NCI-H187 treated with DMSO at 0.1 percent for 48 hours (cell line): ENCODE results near the gene LSP1.

Source experiments
- DNase-seq: peaks from one replicate; lab custom pipeline; 2025; lab: John Stamatoyannopoulos, UW

Gene LSP1

GRCh38 chr11:1890856-1891830 lies 38.3 kb downstream of the LSP1 start:
- no peak for DNase-seq

GRCh38 chr11:1891831-1892115 lies 38.9 kb downstream of the LSP1 start, which contains the start of gene PRR33:
PRR33 (minus strand) TSS chr11:1891895; CDS start chr11:1890584, 1,311 bp downstream.
- DNase-seq = no peak

GRCh38 chr11:1892116-1892515 lies 39.2 kb downstream of the LSP1 start:
- DNase-seq = no peak

GRCh38 chr11:1892558-1892957 lies 39.7 kb downstream of the LSP1 start:
- DNase-seq = no peak

- DNase-seq = no peak
Measured at GRCh38 chr11:1893581-1894359, 40.9 kb downstream of the LSP1 start.

GRCh38 chr11:1894759-1895158 lies 41.9 kb downstream of the LSP1 start:
- DNase-seq = no peak

- no peak for DNase-seq
Measured at GRCh38 chr11:1896468-1896867, 43.6 kb downstream of the LSP1 start.

- no peak for DNase-seq
Measured at GRCh38 chr11:1896923-1897322, 44.0 kb downstream of the LSP1 start.

GRCh38 chr11:1899090-1899489 lies 46.2 kb downstream of the LSP1 start:
- DNase-seq = no peak

- DNase-seq = no peak
Measured at GRCh38 chr11:1899686-1900085, 46.8 kb downstream of the LSP1 start.

- no peak for DNase-seq
Measured at GRCh38 chr11:1906181-1906580, 53.3 kb downstream of the LSP1 start.

GRCh38 chr11:1906611-1907423 lies 53.9 kb downstream of the LSP1 start:
- DNase-seq = no peak

GRCh38 chr11:1908618-1909017 lies 55.7 kb downstream of the LSP1 start:
- no peak for DNase-seq

- no peak for DNase-seq
Measured at GRCh38 chr11:1909524-1909923, 56.6 kb downstream of the LSP1 start.

- no peak for DNase-seq
Measured at GRCh38 chr11:1912289-1912878, 59.5 kb downstream of the LSP1 start.

- no peak for DNase-seq
Measured at GRCh38 chr11:1913271-1914060, 60.6 kb downstream of the LSP1 start.

GRCh38 chr11:1915795-1916131 lies 62.9 kb downstream of the LSP1 start:
- DNase-seq = no peak

- DNase-seq = no peak
Measured at GRCh38 chr11:1916132-1916985, 63.5 kb downstream of the LSP1 start.

GRCh38 chr11:1916986-1917522 lies 64.2 kb downstream of the LSP1 start:
- DNase-seq = no peak
